HG02588 (cell line): ENCODE results near the gene AURKA.
"Not testable (repeated sequence)": the region's sequence is repeated elsewhere in the genome, so short reads cannot be mapped to it uniquely, and the experiment has no call there.

Experiments
- ATAC-seq: cut with Tn5 transposase; IDR thresholded peaks from one replicate; pipeline ENCODE4 v1.9.1; 2021; ENCODE audit warnings: mild to moderate bottlenecking, moderate library complexity; ENCODE audit not compliant: unreplicated experiment

Gene AURKA

DNA sequence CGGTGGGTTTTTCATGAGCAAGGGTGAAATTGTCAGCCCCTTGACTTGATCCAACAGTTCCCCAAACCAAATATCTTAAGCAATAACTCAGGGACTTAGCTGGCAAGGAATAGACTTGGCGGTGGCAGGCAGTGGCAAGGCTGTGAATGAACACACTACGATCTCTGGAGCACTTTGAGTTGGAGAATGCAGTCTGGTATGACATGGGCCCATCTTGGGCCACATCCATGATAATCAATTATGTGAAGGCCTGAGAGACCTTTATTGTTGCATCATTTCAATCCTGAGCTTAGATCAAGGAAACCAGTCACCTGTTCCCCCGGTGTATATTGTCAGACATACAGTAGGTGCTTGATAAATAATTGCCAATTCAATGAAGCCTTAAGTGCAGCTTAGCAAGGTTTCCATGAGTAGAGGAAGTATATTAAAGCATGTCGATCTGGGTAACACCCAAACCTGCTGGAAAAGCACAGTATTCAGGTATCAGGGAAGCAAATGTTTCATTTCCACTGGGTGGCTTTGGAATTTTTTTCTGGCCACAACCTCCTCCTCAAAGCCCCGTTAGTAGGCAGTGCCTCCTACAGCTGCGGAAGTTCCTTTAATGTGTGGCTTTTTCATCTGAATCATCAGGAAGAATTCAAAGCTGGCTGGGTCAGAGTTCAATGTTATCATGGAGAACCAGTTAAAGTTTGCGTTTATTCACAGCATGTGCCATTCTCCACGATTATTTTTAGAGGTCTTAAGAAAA, 30.2 kb upstream of the AURKA start:
- ATAC-seq, result no peak

DNA sequence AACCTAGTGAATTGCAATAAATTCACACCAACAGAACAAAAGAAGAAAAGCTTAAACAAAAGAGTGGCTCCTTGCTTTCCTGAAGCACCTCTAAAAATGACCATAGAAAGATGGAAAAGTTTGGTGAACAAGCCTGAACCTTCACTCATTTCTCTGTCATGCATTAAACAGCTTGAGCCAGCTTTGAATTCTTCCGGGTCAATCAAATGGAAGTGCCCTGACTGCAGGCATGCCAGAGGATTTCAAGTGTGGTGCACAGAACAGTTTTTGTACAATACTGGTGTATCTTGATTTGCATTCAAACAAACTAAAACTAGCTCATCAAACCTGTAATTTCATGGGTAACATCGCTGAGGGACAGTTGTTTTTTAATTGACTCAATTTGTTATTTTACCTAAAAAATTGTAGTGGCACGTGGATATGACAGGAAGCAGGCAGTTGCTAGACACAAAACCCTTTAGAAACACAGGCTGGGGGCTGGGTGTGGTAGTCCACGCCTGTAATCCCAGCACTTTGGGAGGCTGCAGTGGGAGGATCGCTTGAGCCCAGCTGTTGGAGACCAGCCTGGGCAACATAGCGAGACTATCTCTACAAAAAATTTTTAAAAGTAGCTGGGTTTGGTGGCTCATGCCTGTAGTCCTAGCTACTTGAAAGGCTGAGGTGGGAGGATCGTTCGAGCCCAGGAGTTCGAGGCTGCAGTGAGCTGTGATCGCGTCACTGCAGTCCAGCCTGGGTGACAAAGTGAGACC, 29.1 kb upstream of the AURKA start:
- no peak for ATAC-seq

DNA sequence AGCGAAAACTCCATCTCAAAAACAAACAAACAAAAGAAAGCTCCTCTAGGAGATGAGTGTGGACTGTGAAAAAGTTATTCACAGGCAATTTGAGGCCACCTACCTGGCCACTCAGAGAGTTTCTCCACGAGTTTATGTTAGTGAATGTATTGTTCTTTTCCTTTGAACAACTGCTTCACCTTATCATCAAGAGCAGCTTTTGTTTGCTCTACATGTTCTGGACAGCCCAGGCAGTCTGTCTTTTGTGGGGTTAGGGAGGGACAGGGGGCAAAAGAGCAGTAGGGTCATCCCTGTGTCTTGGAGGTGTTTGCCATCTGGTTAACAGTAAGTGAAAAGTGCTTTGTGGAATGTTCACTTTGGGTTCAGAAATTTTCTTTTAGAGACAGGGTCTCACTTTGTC, 28.0 kb upstream of the AURKA start:
- no peak for ATAC-seq

DNA sequence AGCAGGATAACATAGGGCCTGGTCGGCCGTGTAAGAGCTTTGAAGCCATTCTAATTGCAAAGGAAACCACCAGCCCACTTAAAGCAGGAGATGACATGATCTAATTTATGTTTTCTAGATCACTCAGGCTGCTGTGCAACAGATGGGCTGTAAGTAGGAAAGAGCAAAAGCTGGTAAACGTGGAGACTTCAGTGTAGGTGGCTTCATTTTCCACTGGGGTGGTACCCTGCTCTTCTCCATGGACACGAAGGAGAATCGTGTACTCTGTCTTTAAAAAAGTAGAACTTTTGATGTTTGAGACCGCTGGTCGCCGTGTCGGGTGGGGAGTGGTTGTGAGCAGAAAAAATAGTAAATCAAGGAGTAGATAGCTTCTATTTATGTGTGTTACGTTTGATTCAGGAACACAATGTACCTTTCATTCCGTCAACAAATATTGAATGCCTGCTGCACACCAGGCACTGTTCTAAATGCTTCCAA, 26.4 kb upstream of the AURKA start:
- ATAC-seq, result no peak

GRCh38 chr20:56417911-56418310, 25.9 kb upstream of the AURKA start:
- ATAC-seq, result no peak

DNA sequence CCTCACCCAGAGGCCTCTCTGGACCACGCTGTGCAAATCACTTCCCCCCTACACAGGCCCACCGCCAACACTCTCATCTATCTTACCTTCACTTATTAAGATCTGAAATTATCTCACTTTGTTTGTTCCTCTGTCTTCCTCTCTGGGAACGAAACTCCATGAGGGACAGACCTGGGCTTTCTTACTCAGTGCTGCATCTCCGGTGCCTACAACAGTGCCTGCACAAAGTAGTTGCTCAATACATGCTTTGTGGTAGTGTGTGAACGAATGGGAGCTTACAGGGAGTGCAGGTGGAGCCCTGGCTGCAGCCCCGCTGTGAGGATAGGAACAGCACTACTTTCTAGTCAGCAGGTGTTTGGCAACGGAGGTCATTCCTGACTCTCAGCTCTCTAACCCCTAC, 25.4 kb upstream of the AURKA start:
- no peak for ATAC-seq

DNA sequence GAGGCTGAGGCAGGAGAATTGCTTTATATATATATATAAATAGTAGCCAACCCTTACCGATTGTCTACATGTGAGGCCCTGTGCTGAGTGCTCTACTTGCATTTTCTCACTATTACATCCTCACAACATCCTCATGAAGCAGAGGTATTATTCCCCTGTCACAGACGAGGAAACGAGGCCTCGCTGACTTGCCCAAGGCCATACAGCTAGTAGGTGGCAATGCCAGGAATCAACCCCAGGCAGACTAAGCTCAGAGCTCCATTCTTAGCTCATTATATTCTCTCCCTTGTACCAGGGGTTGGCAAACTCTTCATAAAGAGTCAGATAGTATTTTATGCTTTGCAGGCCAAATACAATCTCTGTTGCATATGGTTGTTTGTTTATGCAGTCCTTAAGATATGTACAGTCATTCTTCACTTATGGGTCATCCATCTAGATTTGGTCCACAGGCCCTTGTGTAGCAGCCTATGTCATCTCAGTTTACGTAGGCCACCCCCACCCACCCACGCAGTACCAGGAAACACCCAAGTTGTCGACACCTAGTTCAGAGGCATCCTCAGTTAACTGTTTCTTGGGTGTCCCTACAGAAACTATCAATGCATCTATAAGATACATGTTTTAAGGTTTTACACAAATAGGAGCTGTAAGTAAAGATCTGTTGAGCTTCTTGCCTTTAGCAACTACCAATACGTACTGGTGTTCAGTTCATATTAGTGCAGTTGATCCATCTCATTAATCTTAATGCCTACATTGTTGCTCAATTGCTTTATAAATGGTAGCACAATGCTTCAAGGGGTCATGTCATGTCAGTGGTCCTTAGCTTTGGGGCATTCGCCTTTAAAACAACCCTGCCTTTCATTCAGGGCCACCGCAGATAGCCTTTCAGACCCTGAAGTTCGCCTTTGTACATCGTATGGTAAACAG, 23.1 kb upstream of the AURKA start:
- no peak for ATAC-seq

- no peak for ATAC-seq
Observed at GRCh38 chr20:56412949-56413348, 20.9 kb upstream of the AURKA start.

GRCh38 chr20:56412473-56412790, 20.4 kb upstream of the AURKA start:
- no peak for ATAC-seq

- no peak for ATAC-seq
Observed at GRCh38 chr20:56411759-56412472, 19.9 kb upstream of the AURKA start, which contains the start of gene CASS4. TSS of gene CASS4 (plus strand) at chr20:56412260. CDS start at chr20:56412459, 199 bp downstream.

DNA sequence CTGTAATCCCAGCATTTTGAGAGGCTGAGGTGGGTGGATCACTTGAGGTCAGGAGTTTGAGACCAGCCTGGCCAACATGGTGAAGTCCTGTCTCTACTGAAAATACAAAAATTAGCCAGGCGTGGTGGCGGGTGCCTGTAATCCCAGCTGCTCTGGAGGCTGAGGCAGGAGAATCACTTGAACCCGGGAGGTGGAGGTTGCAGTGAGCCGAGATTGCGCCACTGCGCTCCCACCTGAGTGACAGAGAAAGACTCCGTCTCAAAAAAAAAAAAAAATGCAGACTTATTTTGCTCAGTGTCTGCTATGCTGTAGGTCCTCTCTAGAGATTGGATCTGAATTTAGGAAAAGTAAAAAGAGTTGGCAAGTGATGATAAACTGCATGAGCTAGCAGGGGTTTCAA, 19.3 kb upstream of the AURKA start:
- ATAC-seq, result not testable (repeated sequence)

DNA sequence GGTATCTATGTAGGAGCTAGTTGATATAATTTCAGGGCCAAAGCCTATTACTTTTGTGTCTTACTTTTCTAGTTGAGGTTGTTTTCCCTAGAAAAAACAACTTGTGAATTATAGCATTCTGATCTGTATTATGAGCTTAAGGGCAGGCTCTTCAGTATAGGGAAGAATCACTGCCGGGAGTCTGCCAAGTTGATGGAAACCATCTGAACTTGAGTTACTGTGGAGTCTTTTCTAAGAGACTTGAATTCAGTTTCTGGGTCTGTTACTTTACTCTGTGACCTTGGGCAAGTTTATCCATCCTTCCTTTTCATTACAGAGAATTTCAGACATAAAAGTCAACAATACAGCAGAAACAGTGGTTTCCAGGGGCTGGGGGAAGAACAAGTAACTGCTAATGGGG, 17.9 kb upstream of the AURKA start:
- no peak for ATAC-seq

DNA sequence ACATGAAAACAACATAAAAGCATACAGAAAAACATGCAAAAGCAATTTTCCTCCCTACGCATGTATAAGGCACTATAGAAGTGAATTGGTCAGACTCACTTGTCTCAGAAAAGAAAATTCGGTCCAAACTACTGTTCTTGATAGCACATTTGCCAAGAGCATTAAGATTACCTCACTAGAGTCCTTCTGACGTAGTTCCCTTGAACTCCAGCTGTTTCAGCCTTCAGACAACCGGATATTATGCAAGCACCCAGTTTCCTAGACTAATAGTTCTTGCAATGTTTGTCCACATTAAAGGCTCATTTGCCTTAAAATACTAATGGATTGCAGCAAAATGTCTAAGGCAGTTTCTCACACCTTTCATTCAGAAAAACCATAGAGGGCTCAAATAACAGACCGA, 17.5 kb upstream of the AURKA start:
- no peak for ATAC-seq

DNA sequence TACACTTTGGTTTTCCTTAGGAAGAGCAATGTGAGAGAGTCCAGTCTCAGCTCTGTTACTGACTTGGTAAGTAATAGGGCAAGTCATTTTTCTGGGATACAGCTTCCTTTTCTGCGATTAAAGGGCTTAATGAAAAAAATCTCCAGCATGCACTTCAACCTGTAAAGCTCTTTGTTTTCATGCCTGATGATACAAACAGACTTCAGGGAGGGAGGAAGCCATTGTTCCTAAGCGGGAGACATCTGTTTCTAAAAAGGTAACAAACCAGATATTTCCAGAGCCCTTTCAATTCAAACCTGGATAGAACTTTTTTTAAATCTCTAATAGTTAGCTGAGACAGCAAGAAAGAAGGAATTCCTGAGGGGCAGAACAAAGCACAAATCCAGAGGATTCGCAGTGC, 14.9 kb upstream of the AURKA start:
- ATAC-seq, result no peak

DNA sequence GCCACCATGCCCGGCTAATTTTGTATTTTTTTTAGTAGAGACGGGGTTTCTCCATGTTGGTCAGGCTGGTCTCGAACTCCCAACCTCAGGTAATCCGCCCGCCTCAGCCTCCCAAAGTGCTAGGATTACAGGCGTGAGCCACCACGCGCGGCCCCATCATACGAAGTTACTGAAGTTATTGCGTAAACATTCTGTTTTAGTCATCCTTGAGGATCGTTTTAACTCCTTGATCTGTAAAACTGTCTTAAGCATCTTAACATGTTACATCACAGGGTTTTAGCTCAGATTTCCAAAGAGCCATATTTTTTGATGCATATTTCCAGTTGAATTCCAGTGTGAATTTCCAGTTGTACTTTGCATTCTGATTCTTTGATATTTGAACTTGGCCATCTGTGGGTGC, 13.3 kb upstream of the AURKA start:
- not testable (repeated sequence) for ATAC-seq

DNA sequence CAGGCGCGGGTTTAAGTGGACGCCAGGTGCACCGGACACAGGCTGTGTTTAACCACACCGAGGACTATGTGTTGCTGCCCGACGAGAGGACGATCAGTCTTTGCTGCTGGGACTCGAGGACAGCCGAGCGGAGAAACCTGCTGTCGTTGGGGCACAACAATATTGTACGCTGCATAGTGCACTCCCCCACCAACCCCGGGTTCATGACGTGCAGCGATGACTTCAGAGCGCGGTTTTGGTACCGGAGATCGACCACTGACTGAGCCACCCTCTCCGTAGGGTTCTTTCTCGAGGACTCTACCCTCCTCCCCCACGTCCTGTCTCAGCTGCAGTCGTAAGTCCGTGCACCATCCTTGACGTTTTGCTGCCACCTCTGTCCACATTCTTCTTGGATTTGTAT, 11.4 kb upstream of the AURKA start:
- no peak for ATAC-seq

GRCh38 chr20:56400001-56400640, 8.1 kb upstream of the AURKA start:
- ATAC-seq, result peak; percentile 51

DNA sequence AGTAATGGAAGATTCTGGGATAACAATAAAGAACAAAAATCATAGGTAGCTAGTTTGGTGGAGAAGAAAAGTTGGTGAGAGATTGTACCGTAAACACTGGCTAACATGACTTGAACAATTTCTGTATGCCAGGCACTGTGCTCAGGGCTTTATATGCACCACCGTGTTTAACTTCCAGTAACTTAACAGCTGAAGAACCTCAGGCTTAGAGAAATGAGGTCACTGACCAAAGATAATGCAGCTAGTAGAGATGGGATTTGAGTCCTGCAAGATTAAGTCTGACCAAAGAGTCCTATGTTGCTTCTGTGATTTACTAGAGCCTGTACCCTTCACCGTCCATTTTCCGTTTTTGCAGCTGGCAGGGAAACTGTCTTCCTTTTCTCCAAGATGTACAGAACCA, 3.2 kb upstream of the AURKA start:
- no peak for ATAC-seq

GRCh38 chr20:56393653-56394052, 1.6 kb upstream of the AURKA start:
- ATAC-seq, result no peak

- ATAC-seq, result no peak
Observed at GRCh38 chr20:56392881-56393482, 967 bp upstream of the AURKA start.
